Gastrocnemius medialis (tissue), 4 donors: Measurements from ENCODE around the gene DIP2B. TPM values are rescaled to one million over a fixed set of nuclear protein-coding genes. Genes with fewer than 3 reads are reported as not detected.

Experiments used
- ATAC-seq, 2 donors: fragments of 150-250 bp; one replicate each; pipeline ENCODE4 v1.9.1; 2016
- DNase-seq, 2 donors: peaks; one replicate each; pipeline ENCODE4 v3.0.0-alpha.2; 2019
- H3K27ac ChIP-seq, 4 donors: fragments of 200-600 bp; sonication (generic); 1 replicate in 1 of 4; 2 replicates in 3 of 4; pipeline ENCODE4 v1.5.1; 2016 to 2018; ENCODE audit warnings: mild to moderate bottlenecking in 2 of 4, moderate library complexity in 1 of 4
- H3K27me3 ChIP-seq, 3 donors: fragments of 200-600 bp; sonication (generic) in 2 of 3; 1 replicate in 1 of 3; 2 replicates in 2 of 3; pipeline versions ENCODE4 v1.5.1 to v1.6.0; 2016 to 2019; ENCODE audit warnings: mild to moderate bottlenecking in 1 of 3, moderate library complexity in 1 of 3
- H3K36me3 ChIP-seq, 2 donors: fragments of 200-600 bp; sonication (generic) in 1 of 2; one replicate each; pipeline ENCODE4 v1.5.1; 2017 to 2018
- H3K4me1 ChIP-seq, 2 donors: fragments of 200-600 bp; sonication (generic) in 1 of 2; one replicate each; pipeline ENCODE4 v1.5.1; 2016 to 2017; ENCODE audit warnings: mild to moderate bottlenecking in 2 of 2
- H3K4me3 ChIP-seq, 4 donors: fragments of 200-600 bp; sonication (generic) in 3 of 4; 1 replicate in 1 of 4; 2 replicates in 3 of 4; pipeline ENCODE4 v1.5.1; 2016 to 2019; ENCODE audit warnings: mild to moderate bottlenecking in 2 of 4
- H3K9me3 ChIP-seq, 3 donors: fragments of 200-600 bp; sonication (generic) in 2 of 3; 1 replicate in 1 of 3; 2 replicates in 2 of 3; pipeline ENCODE4 v1.5.1; 2016 to 2019
- CTCF ChIP-seq, 5 experiments: fragments of 450-650 bp in 3 of 5; fragments of 200-600 bp in 2 of 5; sonication (generic) in 2 of 5; IDR thresholded peaks in 4 of 5; conservative IDR thresholded peaks in 1 of 5; 1 replicate in 4 of 5; 2 replicates in 1 of 5; pipeline ENCODE4 v1.5.1; 2016 to 2019; ENCODE audit warnings: antibody characterized with exemption in 5 of 5, mild to moderate bottlenecking in 3 of 5, moderate library complexity in 3 of 5
- POLR2A ChIP-seq, 2 donors: fragments of 450-650 bp; IDR thresholded peaks; one replicate each; pipeline ENCODE4 v1.6.1; 2017; ENCODE audit warnings: antibody characterized with exemption in 2 of 2, mild to moderate bottlenecking in 2 of 2, moderate library complexity in 2 of 2
- in situ Hi-C, 4 donors: fragments of 200-750 bp; cut with MboI; loops; one replicate each; pipeline versions ENCODE4 v1.15.0 to v1.8.0; 2017; ENCODE audit warnings: low sequenced_read_pairs in 4 of 4
- intact Hi-C: fragments of 100-400 bp; cut with DNase I; formaldehyde crosslinking; loops from one replicate; pipeline ENCODE4 v1.15.1; 2023; ENCODE audit warnings: low total_unique reads
- total RNA-seq, 4 donors: library from RNA; depleted of rRNA; stranded (reverse); fragments of >200 nt; gene quantifications; one replicate each; pipeline versions ENCODE4 v1.1.0 to v1.2.3, GENCODE V29; 2016

The DIP2B gene
- total RNA-seq, 4 donors from 2014 or later: 11.5 to 15.2 (median 12.2) TPM

- DNase-seq (no peak), ATAC-seq (no peak)
- no peak for TF ChIP-seq CTCF (IDR thresholded peaks at IDR 0.05 in 4 of 5, conservative IDR thresholded peaks at IDR 0.05 in 1 of 5)
- no peak for TF ChIP-seq POLR2A (IDR thresholded peaks at IDR 0.05)
- Histone ChIP-seq H3K36me3 (peaks cover 0 to 15% of the 10 kb centered on the region in 2 donors), H3K4me1 (peaks cover 6 to 28% of the 10 kb centered on the region in 2 donors), H3K4me3 (no peak overlapping the region), H3K27ac (no peak overlapping the region), H3K27me3 (no peaks in the 10 kb centered on the region), H3K9me3 (no peaks in the 10 kb centered on the region)
- in situ Hi-C loops (no loop called here), intact Hi-C loops (no loop called here)
These were observed 120.5 kb downstream of the DIP2B start for GRCh38 chr12:50625029-50625925.

GRCh38 chr12:50626026-50626425 lies 121.2 kb downstream of the DIP2B start:
- intact Hi-C loops (no loop called here), in situ Hi-C loops (no loop called here)
- TF ChIP-seq POLR2A (IDR thresholded peaks at IDR 0.05) (no peak), CTCF (IDR thresholded peaks at IDR 0.05 in 4 of 5, conservative IDR thresholded peaks at IDR 0.05 in 1 of 5) (no peak)
- peaks cover 0 to 15% of the 10 kb centered on the region in 2 donors for H3K36me3 ChIP-seq
- peaks cover 3 to 22% of the 10 kb centered on the region in 2 donors for H3K4me1 ChIP-seq
- no peak overlapping the region for H3K4me3 ChIP-seq
- H3K27me3 ChIP-seq: no peaks in the 10 kb centered on the region
- no peak for DNase-seq
- H3K27ac ChIP-seq: no peak overlapping the region
- ATAC-seq: no peak
- no peaks in the 10 kb centered on the region for H3K9me3 ChIP-seq

DNA sequence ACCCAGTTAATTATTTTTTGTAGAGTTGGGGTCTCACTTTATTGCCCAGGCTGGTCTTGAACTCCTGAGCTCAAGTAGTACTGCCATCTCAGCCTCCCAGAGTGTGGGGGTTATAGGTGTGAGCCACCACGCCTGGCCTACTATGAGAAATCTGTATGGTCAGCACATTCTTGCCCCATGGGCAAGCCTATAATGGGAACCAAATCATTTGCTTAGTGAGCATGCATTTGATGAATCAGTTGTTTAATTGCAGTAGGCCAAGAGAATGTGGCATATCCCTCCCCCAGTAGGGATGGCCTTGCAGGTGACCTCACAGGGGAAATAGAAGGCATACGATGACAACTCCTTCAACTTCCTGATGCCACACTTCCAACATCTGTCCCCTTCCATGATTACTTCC lies 122.7 kb downstream of the DIP2B start:
- Histone ChIP-seq H3K36me3 (peaks cover 0 to 15% of the 10 kb centered on the region in 2 donors), H3K27ac (no peak overlapping the region), H3K4me1 (peaks cover 3 to 11% of the 10 kb centered on the region in 2 donors), H3K9me3 (no peaks in the 10 kb centered on the region), H3K4me3 (no peak overlapping the region), H3K27me3 (no peaks in the 10 kb centered on the region)
- ATAC-seq: no peak
- intact Hi-C loops (no loop called here), in situ Hi-C loops (no loop called here)
- DNase-seq: no peak
- TF ChIP-seq POLR2A (IDR thresholded peaks at IDR 0.05): no peak
- TF ChIP-seq CTCF (IDR thresholded peaks at IDR 0.05 in 4 of 5, conservative IDR thresholded peaks at IDR 0.05 in 1 of 5): no peak

DNA sequence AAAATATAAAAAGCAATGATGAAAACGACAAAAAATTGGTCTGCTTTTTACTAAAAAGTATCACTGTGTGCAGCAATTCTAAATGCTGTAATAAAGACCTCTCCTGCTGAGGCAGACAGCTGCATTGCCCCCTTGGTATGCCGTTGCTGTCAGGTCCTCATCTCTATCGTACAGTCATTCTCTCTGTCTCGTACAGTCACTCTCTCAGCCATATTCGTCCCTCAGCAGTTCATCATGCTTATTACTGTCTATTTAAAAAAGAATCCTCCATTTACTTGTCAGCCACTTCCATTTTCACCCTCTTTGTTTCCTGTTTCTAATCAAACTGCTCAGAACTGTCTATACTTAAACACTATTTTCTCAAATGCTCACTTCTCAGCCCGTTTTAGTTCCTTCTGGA lies 123.6 kb downstream of the DIP2B start:
- in situ Hi-C loops: no loop called here
- Histone ChIP-seq H3K27me3 (no peaks in the 10 kb centered on the region), H3K4me3 (no peak overlapping the region), H3K36me3 (peaks cover 0 to 15% of the 10 kb centered on the region in 2 donors), H3K4me1 (peaks cover 3 to 11% of the 10 kb centered on the region in 2 donors), H3K9me3 (no peaks in the 10 kb centered on the region), H3K27ac (no peak overlapping the region)
- intact Hi-C loops: no loop called here
- TF ChIP-seq POLR2A (IDR thresholded peaks at IDR 0.05) (no peak), CTCF (IDR thresholded peaks at IDR 0.05 in 4 of 5, conservative IDR thresholded peaks at IDR 0.05 in 1 of 5) (no peak)
- DNase-seq (no peak), ATAC-seq (no peak)
